Sigmoid colon (tissue), 4 donors: ENCODE measurements around the gene CROCC.

Source experiments
- EP300 ChIP-seq, 4 donors: sonication (generic); formaldehyde crosslinking; IDR thresholded peaks; one replicate each; pipeline ENCODE4 v1.6.1; 2017; ENCODE audit warnings: antibody characterized with exemption in 4 of 4
- POLR2A ChIP-seq, 2 donors: fragments of 450-650 bp; IDR thresholded peaks; one replicate each; pipeline ENCODE4 v1.6.1; 2016; ENCODE audit warnings: antibody characterized with exemption in 2 of 2, mild to moderate bottlenecking in 2 of 2, moderate library complexity in 2 of 2
- POLR2AphosphoS5 ChIP-seq, 4 donors: sonication (generic); formaldehyde crosslinking; IDR thresholded peaks; one replicate each; pipeline ENCODE4 v1.6.1; 2017; ENCODE audit warnings: antibody characterized with exemption in 4 of 4
- TF ChIP-seq, protein P1 (sequence below), 4 experiments: fragments of 450-650 bp in 3 of 4; fragments of 200-600 bp in 1 of 4; IDR thresholded peaks; one replicate each; pipeline ENCODE4 v1.5.1; 2016 to 2019; ENCODE audit warnings: antibody characterized with exemption in 4 of 4, mild to moderate bottlenecking in 3 of 4, moderate library complexity in 2 of 4

GRCh38 chr1:16961297-16962133 is 39.8 kb downstream of the CROCC start:
- TF ChIP-seq POLR2A (IDR thresholded peaks at IDR 0.05) (no peak), POLR2AphosphoS5 (IDR thresholded peaks at IDR 0.05) (no peak), EP300 (IDR thresholded peaks at IDR 0.05) (no peak)
- TF ChIP-seq, protein P1, sequence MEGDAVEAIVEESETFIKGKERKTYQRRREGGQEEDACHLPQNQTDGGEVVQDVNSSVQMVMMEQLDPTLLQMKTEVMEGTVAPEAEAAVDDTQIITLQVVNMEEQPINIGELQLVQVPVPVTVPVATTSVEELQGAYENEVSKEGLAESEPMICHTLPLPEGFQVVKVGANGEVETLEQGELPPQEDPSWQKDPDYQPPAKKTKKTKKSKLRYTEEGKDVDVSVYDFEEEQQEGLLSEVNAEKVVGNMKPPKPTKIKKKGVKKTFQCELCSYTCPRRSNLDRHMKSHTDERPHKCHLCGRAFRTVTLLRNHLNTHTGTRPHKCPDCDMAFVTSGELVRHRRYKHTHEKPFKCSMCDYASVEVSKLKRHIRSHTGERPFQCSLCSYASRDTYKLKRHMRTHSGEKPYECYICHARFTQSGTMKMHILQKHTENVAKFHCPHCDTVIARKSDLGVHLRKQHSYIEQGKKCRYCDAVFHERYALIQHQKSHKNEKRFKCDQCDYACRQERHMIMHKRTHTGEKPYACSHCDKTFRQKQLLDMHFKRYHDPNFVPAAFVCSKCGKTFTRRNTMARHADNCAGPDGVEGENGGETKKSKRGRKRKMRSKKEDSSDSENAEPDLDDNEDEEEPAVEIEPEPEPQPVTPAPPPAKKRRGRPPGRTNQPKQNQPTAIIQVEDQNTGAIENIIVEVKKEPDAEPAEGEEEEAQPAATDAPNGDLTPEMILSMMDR (IDR thresholded peaks at IDR 0.05): no peak
